ENCODE measurements around the gene SPTBN1.
"Not testable (repeated sequence)": the region's sequence is repeated elsewhere in the genome, so short reads cannot be mapped to it uniquely, and the experiment has no call there.

Gene SPTBN1

GRCh38 chr2:54466870-54467269 is 10.7 kb downstream of the SPTBN1 start:
- no peak for DNase-seq
- intact Hi-C loops (cut with DNase I), result no loop called here

GRCh38 chr2:54468673-54469072 is 12.5 kb downstream of the SPTBN1 start:
- intact Hi-C loops (cut with DNase I), result no loop called here
- DNase-seq, result no peak

- intact Hi-C loops (cut with DNase I), result no loop called here
- no peak for DNase-seq
These were observed 13.4 kb downstream of the SPTBN1 start for GRCh38 chr2:54469484-54470053.

- intact Hi-C loops (cut with DNase I), result no loop called here
- DNase-seq, result no peak
These were observed 14.3 kb downstream of the SPTBN1 start for GRCh38 chr2:54470266-54470938.

- intact Hi-C loops (cut with DNase I), result no loop called here
- no peak for DNase-seq
These were observed 15.1 kb downstream of the SPTBN1 start for GRCh38 chr2:54471221-54471711.

GRCh38 chr2:54473851-54474250 is 17.7 kb downstream of the SPTBN1 start:
- intact Hi-C loops (cut with DNase I), result no loop called here
- no peak for DNase-seq

- intact Hi-C loops (cut with DNase I), result no loop called here
- DNase-seq, result no peak
These were observed 19.2 kb downstream of the SPTBN1 start for GRCh38 chr2:54475285-54475684.

GRCh38 chr2:54475919-54476318 is 19.8 kb downstream of the SPTBN1 start:
- intact Hi-C loops (cut with DNase I), result no loop called here
- DNase-seq, result no peak

- DNase-seq, result no peak
- intact Hi-C loops (cut with DNase I), result no loop called here
These were observed 20.7 kb downstream of the SPTBN1 start for GRCh38 chr2:54476852-54477251.

GRCh38 chr2:54477896-54478295 is 21.8 kb downstream of the SPTBN1 start:
- intact Hi-C loops (cut with DNase I), result no loop called here
- no peak for DNase-seq

GRCh38 chr2:54478899-54479298 is 22.8 kb downstream of the SPTBN1 start:
- DNase-seq, result no peak
- intact Hi-C loops (cut with DNase I), result no loop called here

- no peak for DNase-seq
These were observed 23.3 kb downstream of the SPTBN1 start for GRCh38 chr2:54479424-54479823.

GRCh38 chr2:54480025-54480424 is 23.9 kb downstream of the SPTBN1 start:
- intact Hi-C loops (cut with DNase I), result no loop called here
- DNase-seq, result no peak

More at GRCh38 chr2:54479424-54479823, 23.3 kb downstream of the SPTBN1 start:
- intact Hi-C loops (cut with DNase I), result no loop called here

GRCh38 chr2:54481686-54482085 is 25.6 kb downstream of the SPTBN1 start:
- intact Hi-C loops (cut with DNase I), result no loop called here
- DNase-seq, result no peak

- intact Hi-C loops (cut with DNase I), result no loop called here
These were observed 26.6 kb downstream of the SPTBN1 start for GRCh38 chr2:54482715-54483114.

GRCh38 chr2:54483426-54483825 is 27.3 kb downstream of the SPTBN1 start:
- peak in 1 of 10 donors; percentile 60 for DNase-seq
- intact Hi-C loops (cut with DNase I), result no loop called here

More at GRCh38 chr2:54482715-54483114, 26.6 kb downstream of the SPTBN1 start:
- peak in 2 of 10 donors; percentile 52 to 66 for DNase-seq

- intact Hi-C loops (cut with DNase I); DNase-seq: not testable (repeated sequence)
These were observed 29.6 kb downstream of the SPTBN1 start for GRCh38 chr2:54485756-54486155.

- intact Hi-C loops (cut with DNase I), result no loop called here
- DNase-seq, result no peak
These were observed 30.6 kb downstream of the SPTBN1 start for GRCh38 chr2:54486766-54487165.

GRCh38 chr2:54490863-54491262 is 34.7 kb downstream of the SPTBN1 start:
- intact Hi-C loops (cut with DNase I), result no loop called here
- DNase-seq, result no peak

- no peak for DNase-seq
- intact Hi-C loops (cut with DNase I), result no loop called here
These were observed 36.2 kb downstream of the SPTBN1 start for GRCh38 chr2:54492335-54492734.

GRCh38 chr2:54494087-54494486 is 38.0 kb downstream of the SPTBN1 start:
- intact Hi-C loops (cut with DNase I), result no loop called here
- DNase-seq, result no peak

GRCh38 chr2:54496920-54497319 is 40.8 kb downstream of the SPTBN1 start:
- no peak for DNase-seq
- intact Hi-C loops (cut with DNase I), result no loop called here

Measured in posterior cingulate gyrus (tissue), 11 donors.